T-helper 1 cell treated with Interleukin-12 subunit alpha and Interleukin-12 subunit beta and Interleukin-4 antibody, amounts not matched to agents 30 μg/mL and 1 μg/mL, for 36 hours (primary cell): ENCODE measurements around the gene B4GALNT4.
A peak's percentile ranks its signal among the peaks of the same experiment; 100 is the strongest.
"Not testable (repeated sequence)": the region's sequence is repeated elsewhere in the genome, so short reads cannot be mapped to it uniquely, and the experiment has no call there.

Experiments used
- H3K27ac Mint-ChIP-seq: one replicate; pipeline ENCODE4 v1.8.0; 2021; ENCODE audit warnings: mild to moderate bottlenecking, mixed read lengths
- H3K27me3 Mint-ChIP-seq: one replicate; pipeline ENCODE4 v1.8.0; 2021; ENCODE audit warnings: low read depth, mixed read lengths
- H3K36me3 Mint-ChIP-seq: one replicate; pipeline ENCODE4 v1.8.0; 2021; ENCODE audit warnings: low read depth, mixed read lengths
- H3K4me1 Mint-ChIP-seq: one replicate; pipeline ENCODE4 v1.8.0; 2021; ENCODE audit warnings: low read depth, mixed read lengths
- H3K4me3 Mint-ChIP-seq: one replicate; pipeline ENCODE4 v1.8.0; 2021; ENCODE audit warnings: mild to moderate bottlenecking, moderate library complexity, mixed read lengths
- H3K9me3 Mint-ChIP-seq: one replicate; pipeline ENCODE4 v1.8.0; 2021; ENCODE audit warnings: mixed read lengths

The B4GALNT4 gene

DNA sequence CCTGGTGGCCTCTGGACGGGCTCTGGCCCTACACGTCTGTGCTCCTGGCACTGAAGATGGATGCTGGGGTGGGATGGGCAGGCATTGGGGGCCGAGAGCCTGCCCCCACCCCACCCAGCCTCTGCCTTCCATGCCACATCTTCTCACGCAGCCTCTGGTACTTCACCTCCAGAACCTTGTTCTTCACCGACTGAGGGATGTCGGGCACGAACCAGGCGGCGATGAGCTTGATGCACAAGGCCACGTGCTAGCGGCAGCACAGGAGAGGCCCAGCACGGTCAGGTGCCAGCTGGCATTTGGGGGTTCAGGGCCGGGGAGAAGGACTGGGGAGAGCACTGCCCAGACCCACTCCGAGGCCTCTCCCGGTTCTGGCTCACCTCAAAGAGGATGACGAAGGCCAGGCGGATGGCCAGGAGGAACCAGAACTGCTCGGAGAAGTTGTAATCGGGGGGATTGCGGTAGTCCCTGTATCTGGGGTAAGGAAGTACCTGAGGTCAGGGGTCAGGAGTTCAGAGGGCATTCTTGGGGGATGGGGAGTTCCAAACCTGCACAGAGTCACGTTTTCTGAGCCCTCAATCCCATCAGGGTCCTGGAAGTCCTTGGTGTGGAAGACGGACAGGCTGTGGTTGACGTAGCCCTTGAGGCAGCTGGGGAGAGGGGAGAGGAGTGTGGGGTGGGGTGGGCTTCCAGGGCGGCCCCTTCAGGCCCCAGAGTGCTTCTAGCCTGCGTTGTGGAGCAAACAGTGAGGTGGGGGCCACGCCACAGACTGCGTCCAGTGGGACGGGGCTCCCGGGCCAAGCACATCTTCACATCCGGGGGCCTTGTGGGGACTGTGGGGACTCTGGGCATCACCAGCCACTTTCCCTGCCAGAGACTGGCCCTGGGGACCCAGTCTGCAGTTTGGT is 49.3 kb downstream of the B4GALNT4 start:
- H3K27ac Mint-ChIP-seq: no peak overlapping the region
- peaks cover 9% of the 10 kb centered on the region for H3K36me3 Mint-ChIP-seq
- no peaks in the 10 kb centered on the region for H3K27me3 Mint-ChIP-seq
- H3K4me3 Mint-ChIP-seq: peak overlapping the region; percentile 28
- H3K9me3 Mint-ChIP-seq: no peaks in the 10 kb centered on the region
- H3K4me1 Mint-ChIP-seq: peaks cover 18% of the 10 kb centered on the region

DNA sequence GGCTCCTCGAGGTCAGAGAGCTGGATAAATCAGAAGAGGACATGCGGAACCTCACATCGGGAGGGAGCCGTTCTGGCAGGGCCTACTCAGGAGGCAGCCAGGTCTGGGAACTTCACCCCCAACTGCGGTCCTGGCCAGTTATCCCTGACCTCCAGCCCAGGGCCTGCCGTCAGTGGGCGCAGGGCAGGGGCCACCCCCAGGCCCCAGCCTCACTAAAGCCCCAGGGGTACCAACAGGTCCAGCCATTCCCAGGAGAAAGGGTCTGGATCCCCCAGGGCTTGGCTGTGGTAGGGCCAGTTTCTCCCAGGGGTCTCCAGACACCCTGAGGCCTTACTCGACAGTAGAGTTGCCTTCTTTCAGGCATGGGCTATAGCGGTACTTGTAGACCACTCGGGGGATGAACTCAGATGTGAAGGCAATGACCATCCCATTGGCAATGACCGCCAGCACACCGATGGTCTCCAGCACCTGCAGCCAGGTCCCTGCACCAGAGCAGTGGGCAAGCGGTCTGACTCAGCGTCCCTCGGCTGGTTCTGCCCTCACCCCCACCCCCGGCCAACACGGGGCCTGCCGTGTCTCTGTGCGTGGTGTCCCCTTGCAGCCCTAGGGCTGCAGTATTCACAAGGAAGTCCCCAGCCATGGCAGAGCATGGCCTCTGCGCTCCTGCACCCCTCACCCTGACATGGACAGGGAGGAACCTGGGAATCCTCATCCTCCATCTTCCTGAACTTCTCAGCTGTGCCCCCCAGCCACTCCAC is 50.1 kb downstream of the B4GALNT4 start:
- Mint-ChIP-seq H3K36me3 (peaks cover 14% of the 10 kb centered on the region), H3K27me3 (no peaks in the 10 kb centered on the region), H3K4me3 (peak overlapping the region; percentile 28), H3K9me3 (no peaks in the 10 kb centered on the region), H3K27ac (no peak overlapping the region), H3K4me1 (peaks cover 16% of the 10 kb centered on the region)

DNA sequence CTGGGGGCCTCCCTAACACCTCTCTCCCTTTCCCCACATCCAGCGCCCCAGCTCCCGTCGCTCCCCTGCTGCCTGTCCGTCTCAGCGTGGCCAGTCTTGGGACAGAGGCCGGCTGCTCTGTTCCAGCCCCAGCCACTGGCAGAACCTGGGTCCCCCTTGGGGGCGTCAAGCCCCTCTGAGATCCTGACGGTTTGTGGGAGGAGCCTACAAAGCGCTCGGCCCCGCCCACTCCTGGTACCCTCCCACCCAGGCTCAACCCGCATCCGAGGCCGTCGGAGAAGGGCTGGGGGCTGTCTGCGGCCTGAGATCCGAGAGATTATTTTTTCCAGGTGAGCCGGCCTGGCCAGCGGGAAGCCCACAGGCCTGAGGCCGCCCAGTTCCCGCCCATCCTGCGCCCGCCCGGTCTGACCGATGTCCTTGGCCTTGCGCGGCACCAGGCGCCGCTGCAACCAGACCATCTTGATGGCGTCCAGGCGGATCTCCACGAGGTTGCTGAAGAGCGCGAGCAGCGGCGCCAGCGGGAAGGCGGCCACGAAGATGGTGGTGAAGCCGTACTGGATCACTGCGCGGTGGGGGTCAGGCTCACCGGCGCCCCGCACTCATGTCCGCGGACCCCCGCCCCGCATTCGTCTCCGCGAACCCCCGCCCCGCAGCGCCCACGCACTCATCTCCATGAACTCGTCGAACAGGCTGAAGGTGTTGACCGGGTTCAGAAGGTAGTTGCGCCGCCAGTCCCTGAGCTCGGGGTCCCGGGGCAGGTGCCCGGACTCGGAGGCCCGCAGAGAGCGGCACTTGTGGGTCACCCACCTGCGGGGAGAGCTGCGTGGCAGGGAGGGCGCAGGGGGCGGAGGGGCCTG is 51.0 kb downstream of the B4GALNT4 start:
- H3K27me3 Mint-ChIP-seq: no peaks in the 10 kb centered on the region
- no peak overlapping the region for H3K27ac Mint-ChIP-seq
- H3K36me3 Mint-ChIP-seq: peaks cover 20% of the 10 kb centered on the region
- H3K4me1 Mint-ChIP-seq: peaks cover 9% of the 10 kb centered on the region
- H3K9me3 Mint-ChIP-seq: no peaks in the 10 kb centered on the region
- no peak overlapping the region for H3K4me3 Mint-ChIP-seq

DNA sequence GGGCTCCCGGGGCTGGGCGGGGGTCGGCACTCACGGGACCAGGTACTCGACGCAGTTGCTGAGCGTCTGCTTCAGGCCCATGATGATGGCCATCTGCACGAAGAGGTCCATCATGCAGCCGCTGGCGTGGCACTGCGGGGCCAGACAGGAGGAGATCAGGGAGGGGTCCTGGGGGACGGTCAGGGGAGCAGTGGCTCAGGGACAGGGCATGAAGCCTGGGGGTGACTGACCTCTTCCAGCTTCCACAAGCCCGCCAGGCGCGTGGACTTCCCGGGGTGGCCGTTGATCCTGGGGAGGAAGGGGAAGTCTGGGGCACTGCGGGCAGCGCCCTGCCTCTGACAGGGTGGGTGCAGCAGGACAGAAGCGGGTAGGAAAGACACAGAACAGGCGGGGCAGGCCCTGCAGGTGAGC is 51.6 kb downstream of the B4GALNT4 start:
- Mint-ChIP-seq H3K36me3 (peaks cover 20% of the 10 kb centered on the region), H3K27ac (no peak overlapping the region), H3K27me3 (no peaks in the 10 kb centered on the region), H3K4me3 (no peak overlapping the region), H3K4me1 (peaks cover 4% of the 10 kb centered on the region), H3K9me3 (no peaks in the 10 kb centered on the region)

DNA sequence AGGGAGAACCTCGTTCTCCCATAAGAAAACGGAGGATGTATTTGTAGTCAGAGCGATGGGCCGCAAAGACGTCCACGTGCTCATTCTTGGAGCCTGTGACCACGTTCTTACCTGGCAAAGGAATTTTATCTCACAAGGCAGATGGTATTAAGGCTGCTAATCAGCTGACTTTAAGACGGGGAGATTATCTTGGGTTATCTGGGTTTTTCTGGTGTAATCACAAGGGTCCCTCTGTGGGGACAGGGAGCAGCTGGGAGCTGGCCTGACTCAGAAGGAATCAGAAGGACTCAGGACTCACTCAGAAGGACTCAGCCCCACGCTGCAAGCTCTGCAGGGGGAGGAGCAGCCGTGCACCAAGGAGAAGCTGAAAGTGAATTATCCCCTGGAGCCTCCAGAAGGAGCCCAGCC is 53.0 kb downstream of the B4GALNT4 start:
- Mint-ChIP-seq H3K27ac (no peak overlapping the region), H3K4me3 (no peak overlapping the region), H3K4me1 (no peaks in the 10 kb centered on the region), H3K27me3 (no peaks in the 10 kb centered on the region), H3K36me3 (peaks cover 20% of the 10 kb centered on the region), H3K9me3 (no peaks in the 10 kb centered on the region)

DNA sequence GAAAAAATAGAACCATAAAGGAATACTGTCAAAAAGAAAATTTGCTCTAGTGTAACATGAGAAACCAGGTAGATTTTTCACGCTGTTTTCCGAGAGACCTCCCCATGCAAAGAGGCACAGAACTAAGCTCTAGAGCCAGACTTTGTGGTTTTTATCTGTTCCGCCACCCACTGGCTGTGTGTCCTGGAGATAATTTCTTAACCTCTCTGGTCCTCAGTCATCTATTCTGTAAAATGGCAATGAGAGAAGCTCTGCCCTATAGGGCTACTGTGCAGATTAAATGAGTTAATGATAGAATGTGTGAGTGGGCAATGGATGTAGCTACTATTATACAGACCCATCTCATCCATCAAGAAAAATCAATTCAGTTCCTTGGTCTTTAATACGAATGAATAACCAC is 54.9 kb downstream of the B4GALNT4 start:
- Mint-ChIP-seq H3K27ac (no peak overlapping the region), H3K36me3 (peaks cover 20% of the 10 kb centered on the region), H3K27me3 (no peaks in the 10 kb centered on the region), H3K4me3 (no peak overlapping the region), H3K9me3 (no peaks in the 10 kb centered on the region), H3K4me1 (no peaks in the 10 kb centered on the region)

DNA sequence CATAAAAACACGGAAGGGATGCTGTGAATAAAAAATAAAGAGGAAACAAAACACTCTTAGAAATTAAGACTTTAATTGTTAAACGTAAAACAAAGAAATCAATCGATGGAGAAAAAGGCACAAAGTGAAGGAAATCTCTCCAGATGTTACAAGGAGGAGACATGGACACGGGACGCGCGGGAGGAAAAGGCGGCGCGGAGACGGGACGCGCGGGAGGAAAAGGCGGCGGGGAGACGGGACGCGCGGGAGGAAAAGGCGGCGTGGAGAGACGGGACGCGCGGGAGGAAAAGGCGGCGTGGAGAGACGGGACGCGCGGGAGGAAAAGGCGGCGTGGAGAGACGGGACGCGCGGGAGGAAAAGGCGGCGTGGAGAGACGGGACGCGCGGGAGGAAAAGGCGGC is 55.5 kb downstream of the B4GALNT4 start:
- not testable (repeated sequence) for H3K9me3 Mint-ChIP-seq, H3K27me3 Mint-ChIP-seq, H3K4me3 Mint-ChIP-seq, H3K4me1 Mint-ChIP-seq, H3K27ac Mint-ChIP-seq
- H3K36me3 Mint-ChIP-seq: peaks cover 20% of the 10 kb centered on the region

DNA sequence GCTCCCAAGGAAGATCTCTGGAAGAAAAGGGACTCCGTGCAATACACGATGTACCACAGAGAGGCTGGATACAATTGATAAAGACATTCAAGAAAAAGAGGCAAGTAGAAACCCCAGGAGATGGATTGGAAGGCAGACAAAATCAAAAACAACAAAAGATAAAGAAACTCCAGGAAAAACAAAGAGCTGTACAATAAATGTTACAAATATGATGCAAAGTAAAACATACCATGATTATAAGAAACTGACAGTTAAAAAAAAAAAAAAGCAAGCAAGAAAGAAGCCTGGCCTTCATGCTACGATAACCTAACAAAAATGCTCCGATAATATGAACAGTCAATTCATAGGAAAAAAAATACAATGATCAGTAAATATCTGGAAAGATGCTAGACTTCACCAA is 56.0 kb downstream of the B4GALNT4 start:
- Mint-ChIP-seq H3K27me3 (no peaks in the 10 kb centered on the region), H3K4me3 (no peak overlapping the region), H3K27ac (no peak overlapping the region), H3K36me3 (peaks cover 20% of the 10 kb centered on the region), H3K9me3 (no peaks in the 10 kb centered on the region), H3K4me1 (no peaks in the 10 kb centered on the region)

DNA sequence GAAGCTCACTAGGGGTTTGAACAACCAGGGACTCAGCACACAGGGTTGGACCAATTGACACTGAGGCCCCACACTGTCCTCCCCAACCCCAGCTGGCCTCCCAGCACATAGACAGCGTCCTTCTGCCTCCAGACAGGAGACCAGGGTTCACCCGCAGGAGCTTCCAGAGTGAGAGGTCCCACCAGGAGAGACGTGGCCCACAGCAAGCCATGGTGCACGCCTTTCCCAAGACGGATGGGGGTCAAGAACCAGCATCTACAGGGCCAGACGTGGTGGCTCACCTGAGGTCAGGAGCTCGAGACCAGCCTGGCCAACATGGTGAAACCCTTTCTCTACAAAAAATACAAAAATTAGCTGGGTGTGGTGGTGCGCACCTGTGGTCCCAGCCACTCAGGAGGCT is 57.6 kb downstream of the B4GALNT4 start:
- H3K4me3 Mint-ChIP-seq: no peak overlapping the region
- no peaks in the 10 kb centered on the region for H3K4me1 Mint-ChIP-seq
- H3K9me3 Mint-ChIP-seq: no peaks in the 10 kb centered on the region
- no peaks in the 10 kb centered on the region for H3K27me3 Mint-ChIP-seq
- peaks cover 20% of the 10 kb centered on the region for H3K36me3 Mint-ChIP-seq
- no peak overlapping the region for H3K27ac Mint-ChIP-seq

DNA sequence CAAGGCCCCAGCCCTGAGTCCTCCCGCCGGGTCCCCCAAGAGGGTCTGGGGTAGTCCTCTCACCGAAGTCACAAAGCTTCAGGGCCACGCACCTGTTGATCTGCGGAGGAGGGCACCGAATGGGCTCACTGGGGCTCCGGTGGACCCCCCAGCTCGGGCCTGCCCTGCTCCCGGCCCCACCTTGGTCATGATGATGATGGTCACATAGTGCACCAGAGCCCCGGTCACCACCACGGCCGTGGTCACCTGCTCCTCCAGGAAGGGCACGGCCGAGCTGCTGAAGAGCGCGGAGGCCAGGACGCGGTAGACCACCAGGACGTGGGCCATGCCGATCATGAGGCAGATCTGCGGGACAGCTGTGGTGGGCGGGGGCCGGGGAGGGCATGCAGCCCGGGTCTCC is 59.0 kb downstream of the B4GALNT4 start:
- H3K9me3 Mint-ChIP-seq: no peaks in the 10 kb centered on the region
- no peaks in the 10 kb centered on the region for H3K27me3 Mint-ChIP-seq
- no peak overlapping the region for H3K4me3 Mint-ChIP-seq
- H3K36me3 Mint-ChIP-seq: peaks cover 16% of the 10 kb centered on the region
- H3K4me1 Mint-ChIP-seq: no peaks in the 10 kb centered on the region
- no peak overlapping the region for H3K27ac Mint-ChIP-seq

DNA sequence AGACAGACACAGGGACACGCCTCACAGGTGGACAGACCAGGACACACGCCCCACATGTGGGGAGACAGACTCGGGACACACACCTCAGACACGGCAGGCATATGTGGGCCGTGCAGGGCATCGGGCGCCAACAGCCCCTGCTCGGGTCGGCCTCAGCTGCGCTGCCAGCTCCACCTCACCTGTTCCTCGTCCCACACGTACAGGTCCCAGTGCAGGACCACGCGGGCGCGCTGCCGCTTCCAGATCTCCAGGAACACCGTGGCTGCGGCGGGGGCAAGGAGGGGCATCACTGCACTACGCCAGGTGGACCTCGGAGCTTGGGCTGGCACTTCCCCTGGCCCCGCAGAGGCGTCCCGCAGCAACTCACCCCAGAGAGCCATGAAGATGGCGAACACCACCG is 60.1 kb downstream of the B4GALNT4 start:
- Mint-ChIP-seq H3K27me3 (no peaks in the 10 kb centered on the region), H3K27ac (no peak overlapping the region), H3K4me1 (no peaks in the 10 kb centered on the region), H3K9me3 (no peaks in the 10 kb centered on the region), H3K36me3 (peaks cover 12% of the 10 kb centered on the region), H3K4me3 (no peak overlapping the region)

DNA sequence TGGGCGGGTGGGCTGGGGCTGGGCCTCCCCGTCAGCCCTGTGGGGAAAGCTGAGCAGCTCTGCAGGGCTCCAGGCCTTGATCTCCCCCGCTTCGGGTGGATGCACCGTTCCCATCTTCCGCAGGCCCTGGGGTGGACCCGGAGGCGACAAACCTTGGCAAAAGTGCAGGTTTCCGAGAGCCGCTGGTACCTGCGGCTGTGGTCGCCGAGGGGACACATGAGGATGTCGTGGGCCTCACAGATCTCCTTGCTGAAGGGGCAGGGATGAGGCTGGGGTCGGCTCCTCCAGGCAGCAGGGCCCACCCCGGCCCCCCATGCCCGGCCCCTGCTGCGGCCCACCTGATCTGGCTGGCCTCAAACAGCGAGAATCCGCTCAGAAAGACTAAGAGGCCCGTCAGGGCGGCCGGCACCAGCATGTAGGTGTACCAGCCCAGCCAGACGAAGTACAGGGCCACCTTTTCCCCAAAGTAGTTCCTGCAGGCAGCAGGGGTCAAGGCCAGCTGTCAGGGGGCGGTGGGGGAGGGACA is 60.7 kb downstream of the B4GALNT4 start:
- Mint-ChIP-seq H3K27ac (no peak overlapping the region), H3K36me3 (peaks cover 8% of the 10 kb centered on the region), H3K9me3 (no peaks in the 10 kb centered on the region), H3K4me1 (no peaks in the 10 kb centered on the region), H3K4me3 (no peak overlapping the region), H3K27me3 (no peaks in the 10 kb centered on the region)
